Endothelial cell of umbilical vein (primary cell): ENCODE measurements around the gene PPP1R3F. TPM values are rescaled to one million over a fixed set of nuclear protein-coding genes. Genes with fewer than 3 reads are reported as not detected.

Source experiments
- BruUV-seq: library from RNA; stranded (reverse); fragments of 400-500 nt; replicated peaks from 2 replicates; lab custom pipeline; 2021; lab: Mats Ljungman, UMichigan
- CTCF ChIA-PET: fragments of 300-600, 350-600 bp; sonication (Branson Sonifier 250); formaldehyde crosslinking; loops from one replicate; lab custom pipeline; 2021; ENCODE audit warnings: antibody characterized with exemption, inconsistent platforms; lab: Charles Lee
- POLR2A ChIA-PET: fragments of 300-600, 350-600 bp; sonication (Branson Sonifier 250); formaldehyde crosslinking; loops from one replicate; lab custom pipeline; 2021; ENCODE audit warnings: antibody characterized with exemption, inconsistent platforms; lab: Charles Lee
- DNase-seq: peaks from one replicate; pipeline ENCODE4 v3.0.0-alpha.2; 2011; ENCODE audit warnings: low read depth, low spot score
- FAIRE-seq: peaks from 2 replicates; lab custom pipeline; 2011; peaks lifted over from hg19 to GRCh38; lab: Jason Lieb, UNC
- H2AFZ ChIP-seq: 2 replicates; pipeline ENCODE4 v1.6.0; 2012; ENCODE audit warnings: low read depth, low read length, control low read depth, inconsistent platforms
- H3K27ac ChIP-seq: 2 replicates; pipeline ENCODE4 v1.5.1; 2011; ENCODE audit warnings: low read depth, mild to moderate bottlenecking, control low read depth, low read length, moderate library complexity; ENCODE audit not compliant: insufficient read depth
- H3K27me3 ChIP-seq, 2 experiments: 2 replicates each; pipeline versions ENCODE4 v1.6.0 to v1.6.1; 2011; ENCODE audit warnings: low read length in 2 of 2, mixed read lengths in 1 of 2; ENCODE audit not compliant: control insufficient read depth in 2 of 2, insufficient read depth in 2 of 2
- H3K36me3 ChIP-seq, 2 experiments: 2 replicates in 1 of 2; 3 replicates in 1 of 2; pipeline ENCODE4 v1.5.1; 2011; ENCODE audit warnings: low read length in 2 of 2, mild to moderate bottlenecking in 1 of 2, moderate library complexity in 1 of 2; ENCODE audit not compliant: control insufficient read depth in 2 of 2, insufficient read depth in 2 of 2; ENCODE audit errors: extremely low read depth in 1 of 2
- H3K4me1 ChIP-seq: 3 replicates; pipeline ENCODE4 v1.5.1; 2011; ENCODE audit warnings: mild to moderate bottlenecking, low read length; ENCODE audit not compliant: control insufficient read depth, insufficient read depth; ENCODE audit errors: extremely low read depth
- H3K4me2 ChIP-seq: 2 replicates; pipeline ENCODE4 v1.6.1; 2011; ENCODE audit warnings: low read length, control low read depth, mixed read lengths; ENCODE audit not compliant: insufficient read depth
- H3K4me3 ChIP-seq, 3 experiments: fragments of 200-600 bp in 1 of 3; sonication (generic), shearing (Covaris generic) in 1 of 3; replicated peaks in 1 of 3; 2 replicates each; pipeline ENCODE4 v1.5.1; 2011 to 2016; ENCODE audit warnings: control low read depth in 3 of 3, low read length in 3 of 3, mild to moderate bottlenecking in 2 of 3, inconsistent platforms in 1 of 3, low read depth in 1 of 3, moderate library complexity in 1 of 3; ENCODE audit not compliant: insufficient read depth in 1 of 3
- H3K79me2 ChIP-seq: 2 replicates; pipeline ENCODE4 v1.6.0; 2012; ENCODE audit warnings: low read length, inconsistent platforms; ENCODE audit not compliant: control insufficient read depth, insufficient read depth
- H3K9ac ChIP-seq: replicated peaks from 2 replicates; pipeline ENCODE3; 2011; ENCODE audit warnings: low read length, control low read depth; ENCODE audit not compliant: insufficient read depth; ENCODE audit errors: extremely low read depth
- H3K9me1 ChIP-seq: replicated peaks from 3 replicates; pipeline ENCODE4 v1.6.0; 2011; ENCODE audit warnings: mild to moderate bottlenecking, low read length; ENCODE audit not compliant: control insufficient read depth, insufficient read depth; ENCODE audit errors: extremely low read depth
- H3K9me3 ChIP-seq: replicated peaks from 2 replicates; pipeline ENCODE4 v1.5.1; 2012; ENCODE audit warnings: low read length, inconsistent platforms; ENCODE audit not compliant: control insufficient read depth, insufficient read depth
- H4K20me1 ChIP-seq: replicated peaks from 2 replicates; pipeline ENCODE3; 2011; ENCODE audit warnings: mild to moderate bottlenecking, low read length; ENCODE audit not compliant: control insufficient read depth, insufficient read depth; ENCODE audit errors: extremely low read depth
- CTCF ChIP-seq, 2 donors: IDR thresholded peaks; 1 replicate in 1 of 2; 2 replicates in 1 of 2; pipeline ENCODE4 v1.5.1; 2011; ENCODE audit warnings: low read length in 2 of 2, mild to moderate bottlenecking in 2 of 2, moderate library complexity in 2 of 2, control low read depth in 1 of 2, inconsistent platforms in 1 of 2, low read depth in 1 of 2; ENCODE audit not compliant: insufficient read depth in 1 of 2; ENCODE audit errors: extremely low read depth in 1 of 2
- FOS ChIP-seq: IDR thresholded peaks from 2 replicates; pipeline ENCODE4 v1.6.1; 2011; ENCODE audit warnings: mild to moderate bottlenecking, low read length, moderate library complexity, borderline replicate concordance; ENCODE audit not compliant: insufficient read depth
- GATA2 ChIP-seq: IDR thresholded peaks from 2 replicates; pipeline ENCODE4 v1.7.0; 2011; ENCODE audit warnings: low read depth, mild to moderate bottlenecking, moderate library complexity, mixed read lengths, low read length; ENCODE audit not compliant: insufficient read length, insufficient read depth
- JUN ChIP-seq: IDR thresholded peaks from 2 replicates; pipeline ENCODE4 v1.6.1; 2011; ENCODE audit warnings: borderline replicate concordance, low read depth; ENCODE audit not compliant: insufficient read length, insufficient read depth
- MAX ChIP-seq: IDR thresholded peaks from 2 replicates; pipeline ENCODE4 v1.6.1; 2011; ENCODE audit not compliant: insufficient read depth, insufficient read length
- MYC ChIP-seq: IDR thresholded peaks from one replicate; pipeline ENCODE4 v1.6.1; 2011; ENCODE audit warnings: mild to moderate bottlenecking, low read depth, low read length
- POLR2A ChIP-seq: IDR thresholded peaks from 2 replicates; pipeline ENCODE4 v1.6.1; 2012; ENCODE audit warnings: low read depth, mild to moderate bottlenecking, control low read depth, low read length
- dilution Hi-C: fragments of 300-500 bp; cut with MboI; formaldehyde crosslinking; loops from one replicate; pipeline ENCODE4 v1.15.0; 2019; ENCODE audit warnings: low sequenced_read_pairs; ENCODE audit not compliant: extremely low pct_ligation_motif_present
- intact Hi-C: fragments of 100-400 bp; cut with micrococcal nuclease; formaldehyde crosslinking; loops from one replicate; pipeline ENCODE4 v1.10.0; 2022
- polyA plus RNA-seq, 4 experiments: library from polyadenylated mRNA; depleted of rRNA in 3 of 4; stranded (reverse) in 3 of 4; unstranded in 1 of 4; fragments of >200 nt; gene quantifications; 2 replicates each; pipeline versions ENCODE4 v1.2.1 to v1.2.3, GENCODE V29; 2011 to 2012; ENCODE audit warnings: missing spikeins in 1 of 4
- total RNA-seq: library from RNA; stranded (reverse); gene quantifications from 2 replicates; pipeline ENCODE4 v1.2.3, GENCODE V29; 2021

Gene PPP1R3F
- total and polyA plus RNA-seq, 2 donors (not counting 3 experiments of a cell fraction or from before 2014, with no cell fraction given) = 1.5 to 2.5 TPM

GRCh38 chrX:49309401-49309981 lies 39.9 kb downstream of the PPP1R3F start:
- DNase-seq (peak; percentile 10), FAIRE-seq (no peak)
- H3K4me2 ChIP-seq = peak overlapping the region; percentile 72
- H3K4me3 ChIP-seq = peak overlapping the region in 2 of 3 experiments; percentile 5 to 36
- no peaks in the 10 kb centered on the region for H4K20me1 ChIP-seq
- no peaks in the 10 kb centered on the region for H3K27me3 ChIP-seq
- BruUV-seq = no TSS peak
- H2AFZ ChIP-seq = peak overlapping the region; percentile 83
- no peak for TF ChIP-seq MAX
- TF ChIP-seq JUN = no peak
- no peak for TF ChIP-seq CTCF (IDR thresholded peaks at IDR 0.05; ENCODE audit: extremely low read depth in 1 of 2, insufficient read depth in 1 of 2, low read depth in 1 of 2, low read length in 2 of 2)
- no peak for TF ChIP-seq POLR2A
- no peak for TF ChIP-seq MYC
- no peak for TF ChIP-seq GATA2
- no peak for TF ChIP-seq FOS
- H3K36me3 ChIP-seq = no peaks in the 10 kb centered on the region
- POLR2A ChIA-PET = no interaction called here
- intact Hi-C loops = no loop called here
- H3K79me2 ChIP-seq = no peaks in the 10 kb centered on the region
- CTCF ChIA-PET = no interaction called here
- H3K9me3 ChIP-seq = no peaks in the 10 kb centered on the region
- peak overlapping the region; percentile 9 for H3K9ac ChIP-seq
- no peaks in the 10 kb centered on the region for H3K4me1 ChIP-seq
- dilution Hi-C loops = no loop called here
- H3K27ac ChIP-seq = no peak overlapping the region
- no peaks in the 10 kb centered on the region for H3K9me1 ChIP-seq
